Stimulated activated memory B cell treated with anti-CD40 and anti-IgM and Interleukin-4, amounts not matched to agents 10 μg/mL and 1 μg/mL and 100 μg/mL, for 72 hours (primary cell): ENCODE data around the gene ANO2.

Experiments
- ATAC-seq: fragments of 150-1000 bp; cut with Tn5 transposase; 2 replicates; pipeline ENCODE4 v1.10.0; 2021
- H3K27ac Mint-ChIP-seq: one replicate; pipeline ENCODE4 v1.8.0; 2022; ENCODE audit warnings: mild to moderate bottlenecking, mixed read lengths
- H3K27me3 Mint-ChIP-seq: one replicate; pipeline ENCODE4 v1.8.0; 2022; ENCODE audit warnings: mixed read lengths
- H3K36me3 Mint-ChIP-seq: one replicate; pipeline ENCODE4 v1.8.0; 2022; ENCODE audit warnings: mixed read lengths
- H3K4me1 Mint-ChIP-seq: one replicate; pipeline ENCODE4 v1.8.0; 2022; ENCODE audit warnings: mixed read lengths
- H3K4me3 Mint-ChIP-seq: one replicate; pipeline ENCODE4 v1.8.0; 2022; ENCODE audit warnings: mild to moderate bottlenecking, moderate library complexity, mixed read lengths
- H3K9me3 Mint-ChIP-seq: one replicate; pipeline ENCODE4 v1.8.0; 2022; ENCODE audit warnings: mixed read lengths

The ANO2 gene

GRCh38 chr12:5778821-5779220 is 166.2 kb downstream of the ANO2 start:
- Mint-ChIP-seq H3K27me3 (peaks cover 9% of the 10 kb centered on the region), H3K4me3 (no peak overlapping the region), H3K4me1 (no peaks in the 10 kb centered on the region), H3K9me3 (no peaks in the 10 kb centered on the region), H3K36me3 (no peaks in the 10 kb centered on the region), H3K27ac (no peak overlapping the region)
- no peak for ATAC-seq

- no peaks in the 10 kb centered on the region for H3K36me3 Mint-ChIP-seq
- no peaks in the 10 kb centered on the region for H3K9me3 Mint-ChIP-seq
- H3K4me1 Mint-ChIP-seq: no peaks in the 10 kb centered on the region
- no peak for ATAC-seq
- H3K27me3 Mint-ChIP-seq: peaks cover 9% of the 10 kb centered on the region
- no peak overlapping the region for H3K4me3 Mint-ChIP-seq
- H3K27ac Mint-ChIP-seq: no peak overlapping the region
These were observed 167.6 kb downstream of the ANO2 start for GRCh38 chr12:5777451-5777850.

- no peak for ATAC-seq
- Mint-ChIP-seq H3K9me3 (no peaks in the 10 kb centered on the region), H3K36me3 (no peaks in the 10 kb centered on the region), H3K27ac (no peak overlapping the region), H3K4me1 (no peaks in the 10 kb centered on the region), H3K27me3 (peaks cover 9% of the 10 kb centered on the region), H3K4me3 (no peak overlapping the region)
These were observed 169.0 kb downstream of the ANO2 start for GRCh38 chr12:5776091-5776490.

- Mint-ChIP-seq H3K4me3 (no peak overlapping the region), H3K9me3 (no peaks in the 10 kb centered on the region), H3K27me3 (no peaks in the 10 kb centered on the region), H3K4me1 (no peaks in the 10 kb centered on the region), H3K27ac (no peak overlapping the region), H3K36me3 (no peaks in the 10 kb centered on the region)
- no peak for ATAC-seq
These were observed 171.5 kb downstream of the ANO2 start for GRCh38 chr12:5773550-5773949.

GRCh38 chr12:5771756-5772155 is 173.3 kb downstream of the ANO2 start:
- Mint-ChIP-seq H3K27ac (no peak overlapping the region), H3K36me3 (no peaks in the 10 kb centered on the region), H3K9me3 (no peaks in the 10 kb centered on the region), H3K4me1 (no peaks in the 10 kb centered on the region), H3K4me3 (no peak overlapping the region), H3K27me3 (no peaks in the 10 kb centered on the region)
- no peak for ATAC-seq

- H3K9me3 Mint-ChIP-seq: no peaks in the 10 kb centered on the region
- H3K4me3 Mint-ChIP-seq: no peak overlapping the region
- no peaks in the 10 kb centered on the region for H3K4me1 Mint-ChIP-seq
- no peak for ATAC-seq
- no peaks in the 10 kb centered on the region for H3K27me3 Mint-ChIP-seq
- H3K36me3 Mint-ChIP-seq: no peaks in the 10 kb centered on the region
- H3K27ac Mint-ChIP-seq: no peak overlapping the region
These were observed 174.3 kb downstream of the ANO2 start for GRCh38 chr12:5770727-5771126.

GRCh38 chr12:5768581-5769196 is 176.4 kb downstream of the ANO2 start:
- no peak overlapping the region for H3K27ac Mint-ChIP-seq
- no peaks in the 10 kb centered on the region for H3K36me3 Mint-ChIP-seq
- H3K27me3 Mint-ChIP-seq: no peaks in the 10 kb centered on the region
- H3K9me3 Mint-ChIP-seq: no peaks in the 10 kb centered on the region
- H3K4me3 Mint-ChIP-seq: no peak overlapping the region
- no peak for ATAC-seq
- H3K4me1 Mint-ChIP-seq: no peaks in the 10 kb centered on the region

- H3K4me3 Mint-ChIP-seq: no peak overlapping the region
- H3K27ac Mint-ChIP-seq: no peak overlapping the region
- no peak for ATAC-seq
- no peaks in the 10 kb centered on the region for H3K36me3 Mint-ChIP-seq
- no peaks in the 10 kb centered on the region for H3K27me3 Mint-ChIP-seq
- no peaks in the 10 kb centered on the region for H3K4me1 Mint-ChIP-seq
- no peaks in the 10 kb centered on the region for H3K9me3 Mint-ChIP-seq
These were observed 176.9 kb downstream of the ANO2 start for GRCh38 chr12:5768171-5768570.

- ATAC-seq: no peak
- Mint-ChIP-seq H3K27me3 (peaks cover 48% of the 10 kb centered on the region), H3K36me3 (no peaks in the 10 kb centered on the region), H3K4me3 (no peak overlapping the region), H3K4me1 (no peaks in the 10 kb centered on the region), H3K9me3 (peaks cover 7% of the 10 kb centered on the region), H3K27ac (no peak overlapping the region)
These were observed 186.7 kb downstream of the ANO2 start for GRCh38 chr12:5758347-5758746.

- no peaks in the 10 kb centered on the region for H3K4me1 Mint-ChIP-seq
- H3K4me3 Mint-ChIP-seq: no peak overlapping the region
- H3K27me3 Mint-ChIP-seq: peaks cover 48% of the 10 kb centered on the region
- H3K27ac Mint-ChIP-seq: no peak overlapping the region
- H3K36me3 Mint-ChIP-seq: no peaks in the 10 kb centered on the region
- H3K9me3 Mint-ChIP-seq: peaks cover 7% of the 10 kb centered on the region
- ATAC-seq: no peak
These were observed 188.7 kb downstream of the ANO2 start for GRCh38 chr12:5756338-5756842.

- no peak overlapping the region for H3K4me3 Mint-ChIP-seq
These were observed 197.0 kb downstream of the ANO2 start for GRCh38 chr12:5748027-5748426.

GRCh38 chr12:5746917-5747316 is 198.1 kb downstream of the ANO2 start:
- Mint-ChIP-seq H3K9me3 (no peaks in the 10 kb centered on the region), H3K36me3 (no peaks in the 10 kb centered on the region), H3K4me3 (no peak overlapping the region), H3K27ac (no peak overlapping the region), H3K27me3 (no peaks in the 10 kb centered on the region), H3K4me1 (no peaks in the 10 kb centered on the region)
- no peak for ATAC-seq

More at GRCh38 chr12:5748027-5748426, 197.0 kb downstream of the ANO2 start:
- Mint-ChIP-seq H3K36me3 (no peaks in the 10 kb centered on the region), H3K4me1 (no peaks in the 10 kb centered on the region), H3K27me3 (no peaks in the 10 kb centered on the region), H3K27ac (no peak overlapping the region), H3K9me3 (no peaks in the 10 kb centered on the region)
- ATAC-seq: no peak

GRCh38 chr12:5746036-5746908 is 198.8 kb downstream of the ANO2 start:
- Mint-ChIP-seq H3K4me3 (no peak overlapping the region), H3K4me1 (no peaks in the 10 kb centered on the region), H3K9me3 (no peaks in the 10 kb centered on the region), H3K36me3 (no peaks in the 10 kb centered on the region), H3K27me3 (peaks cover 1% of the 10 kb centered on the region), H3K27ac (no peak overlapping the region)
- no peak for ATAC-seq

GRCh38 chr12:5745251-5745888 is 199.7 kb downstream of the ANO2 start:
- Mint-ChIP-seq H3K27ac (no peak overlapping the region), H3K4me3 (no peak overlapping the region), H3K4me1 (no peaks in the 10 kb centered on the region), H3K9me3 (no peaks in the 10 kb centered on the region), H3K36me3 (no peaks in the 10 kb centered on the region), H3K27me3 (peaks cover 10% of the 10 kb centered on the region)
- ATAC-seq: peak; percentile 59

GRCh38 chr12:5742258-5742657 is 202.8 kb downstream of the ANO2 start:
- no peak overlapping the region for H3K27ac Mint-ChIP-seq
- H3K9me3 Mint-ChIP-seq: no peaks in the 10 kb centered on the region
- H3K36me3 Mint-ChIP-seq: no peaks in the 10 kb centered on the region
- no peak for ATAC-seq
- no peaks in the 10 kb centered on the region for H3K4me1 Mint-ChIP-seq
- H3K4me3 Mint-ChIP-seq: no peak overlapping the region
- H3K27me3 Mint-ChIP-seq: peaks cover 10% of the 10 kb centered on the region
